Suppressor macrophage treated with lipopolysaccharide for 4 hours (primary cell): Measurements from ENCODE around the gene EDRF1.
"Not testable (repeated sequence)": the region's sequence is repeated elsewhere in the genome, so short reads cannot be mapped to it uniquely, and the experiment has no call there.

Experiments
- DNase-seq: peaks from one replicate; pipeline ENCODE4 v3.0.0-alpha.2; 2020

EDRF1 gene

GRCh38 chr10:125719173-125720001 lies at the start of gene EDRF1:
EDRF1 (plus strand) TSS chr10:125719709; CDS start chr10:125719808, 99 bp downstream.
- peak; percentile 100 for DNase-seq

GRCh38 chr10:125672884-125673283 lies 46.6 kb upstream of the EDRF1 start:
- no peak for DNase-seq

DNA sequence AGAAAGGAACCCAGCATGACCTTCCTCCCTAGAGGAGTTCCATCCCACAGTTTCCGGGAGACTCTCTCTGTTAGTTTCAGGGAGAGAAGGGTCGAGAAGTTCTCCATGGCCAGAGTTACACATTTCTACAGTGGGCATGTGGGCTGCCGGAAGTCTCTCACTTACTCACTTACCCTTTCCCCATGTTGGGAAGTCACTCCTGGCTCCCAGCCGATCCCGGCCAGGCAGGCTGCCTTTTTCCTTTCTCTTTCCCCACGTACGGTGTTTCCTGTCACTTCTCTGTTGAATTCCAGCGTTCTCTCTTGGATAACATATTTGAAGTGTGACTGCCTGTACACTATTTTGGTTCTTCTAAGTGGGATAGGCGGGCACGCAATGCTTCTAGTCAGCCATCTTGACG lies 40.1 kb upstream of the EDRF1 start:
- DNase-seq, result no peak

DNA sequence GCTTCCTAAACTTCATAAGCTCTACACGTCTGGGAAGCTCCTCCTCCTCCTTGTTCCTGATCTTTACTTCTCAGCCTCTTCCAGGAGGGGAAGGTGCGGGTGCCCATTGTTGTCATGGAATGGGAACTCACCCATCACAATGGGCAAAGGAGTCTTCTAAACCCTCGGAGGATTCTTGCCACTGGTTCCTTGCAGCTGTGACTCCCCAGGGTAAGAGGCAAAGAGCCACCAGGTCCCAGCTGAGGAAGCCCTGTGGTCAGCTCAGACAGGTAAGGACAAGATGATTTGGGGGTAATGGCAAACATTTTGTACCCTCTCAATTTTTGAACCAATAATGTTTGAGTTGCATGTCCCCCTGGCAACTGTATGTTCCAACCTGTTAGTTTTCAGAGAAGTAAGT lies 36.4 kb upstream of the EDRF1 start, which contains the start of gene TEX36:
Gene TEX36, minus strand, starts transcription at position 101 of the 400 bp plus-strand sequence. CDS start 174 bp downstream, outside the sequence.
- DNase-seq, result no peak

GRCh38 chr10:125683821-125684220 lies 35.7 kb upstream of the EDRF1 start:
- DNase-seq, result no peak

- DNase-seq, result no peak
Measured at GRCh38 chr10:125684581-125684980, 34.9 kb upstream of the EDRF1 start.

DNA sequence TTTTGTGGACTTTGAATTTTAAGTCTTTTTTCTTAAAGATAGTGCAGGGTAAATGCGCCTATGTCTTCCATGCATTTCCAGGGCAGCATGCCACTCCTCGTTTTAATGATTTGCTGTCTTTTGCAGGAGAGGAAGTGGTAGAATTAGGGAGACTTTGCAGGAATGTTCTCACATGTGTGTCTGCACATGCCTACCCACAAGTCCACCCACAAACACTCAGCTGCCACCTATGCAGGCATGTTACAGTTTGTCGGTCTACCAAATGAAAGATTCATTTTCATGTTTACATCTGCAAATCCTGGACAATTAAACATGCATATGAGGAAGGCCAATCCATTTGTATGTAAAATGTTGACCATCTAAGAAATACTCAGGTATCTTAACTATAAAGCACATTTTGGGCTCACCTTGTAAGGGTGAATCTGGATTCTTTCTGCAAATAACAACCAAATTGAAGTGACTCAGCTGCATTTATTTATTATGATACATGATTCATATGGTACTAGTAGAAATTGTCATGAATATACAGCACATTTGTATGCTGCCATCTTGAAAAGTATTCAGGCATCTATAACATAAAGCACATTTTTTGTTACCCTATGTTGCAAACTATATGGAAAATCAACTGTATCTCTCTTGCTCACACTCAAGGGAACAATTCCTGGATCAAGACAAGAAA lies 31.9 kb upstream of the EDRF1 start:
- no peak for DNase-seq

DNA sequence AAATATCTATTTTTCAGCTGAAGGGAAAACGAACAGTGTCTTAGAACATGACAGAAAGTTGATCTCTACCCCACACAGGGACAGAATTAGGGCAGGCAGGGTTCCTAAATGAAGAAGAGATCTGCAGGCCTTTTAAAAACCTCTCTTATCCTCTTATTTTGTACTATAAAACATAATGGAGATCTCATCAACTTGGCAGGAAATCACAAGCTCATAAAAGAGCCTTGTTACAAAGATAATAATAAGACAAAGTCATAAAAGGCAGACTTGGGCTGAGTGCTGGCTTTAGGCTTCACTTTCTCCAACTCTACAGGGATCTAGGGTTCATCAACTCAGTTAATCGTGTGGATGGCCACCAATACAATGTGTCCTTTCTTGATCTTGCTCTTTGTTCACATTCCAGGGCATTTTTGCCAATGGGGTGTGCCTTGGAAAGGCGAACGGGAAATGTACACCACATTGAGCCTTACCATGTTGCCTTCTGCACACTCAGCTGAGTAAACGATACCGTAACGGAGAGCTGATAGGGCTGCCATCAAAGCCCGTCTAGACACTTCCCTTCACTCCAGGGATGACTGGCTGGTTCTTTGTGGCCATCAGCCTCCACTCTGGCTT lies 29.4 kb upstream of the EDRF1 start:
- DNase-seq, result no peak

DNA sequence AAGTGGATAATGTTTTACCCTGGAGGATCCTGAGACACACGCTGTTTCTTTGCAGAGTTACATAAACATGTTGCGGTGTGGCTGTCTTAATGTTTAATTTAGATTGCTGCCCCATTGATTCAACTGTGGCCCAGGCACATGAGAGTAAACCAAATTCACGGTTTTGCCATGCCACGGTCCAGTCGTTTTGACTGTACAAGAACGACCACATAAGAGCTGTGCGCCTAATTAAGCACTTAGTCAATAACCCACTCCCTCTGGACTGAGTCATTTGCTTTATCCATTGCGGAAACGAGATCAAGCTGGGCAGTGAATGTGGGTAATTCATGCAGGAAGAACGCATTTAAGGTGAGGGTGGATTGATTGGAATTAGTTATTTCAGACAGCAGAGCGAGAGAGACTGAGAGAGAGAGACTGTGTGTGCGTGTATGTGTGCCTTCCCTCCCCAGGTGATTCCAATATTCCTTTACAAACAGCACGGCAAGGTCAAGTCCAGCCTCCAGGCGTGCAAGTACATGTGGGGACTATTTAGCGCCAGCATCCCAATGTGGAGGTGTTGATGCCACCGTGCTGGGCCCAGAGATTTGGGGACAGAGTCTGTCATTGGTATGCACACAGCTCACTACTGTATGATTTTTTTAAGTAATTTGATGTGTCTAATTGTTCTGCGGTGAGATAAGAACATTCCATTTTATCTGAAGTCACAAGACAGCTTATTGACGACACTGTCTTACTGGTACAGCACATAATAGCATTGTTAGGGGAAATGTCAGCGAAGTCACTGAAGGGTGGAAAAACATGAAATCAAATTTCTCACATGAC lies 28.1 kb upstream of the EDRF1 start:
- no peak for DNase-seq

- no peak for DNase-seq
Measured at GRCh38 chr10:125692196-125692595, 27.3 kb upstream of the EDRF1 start.

DNA sequence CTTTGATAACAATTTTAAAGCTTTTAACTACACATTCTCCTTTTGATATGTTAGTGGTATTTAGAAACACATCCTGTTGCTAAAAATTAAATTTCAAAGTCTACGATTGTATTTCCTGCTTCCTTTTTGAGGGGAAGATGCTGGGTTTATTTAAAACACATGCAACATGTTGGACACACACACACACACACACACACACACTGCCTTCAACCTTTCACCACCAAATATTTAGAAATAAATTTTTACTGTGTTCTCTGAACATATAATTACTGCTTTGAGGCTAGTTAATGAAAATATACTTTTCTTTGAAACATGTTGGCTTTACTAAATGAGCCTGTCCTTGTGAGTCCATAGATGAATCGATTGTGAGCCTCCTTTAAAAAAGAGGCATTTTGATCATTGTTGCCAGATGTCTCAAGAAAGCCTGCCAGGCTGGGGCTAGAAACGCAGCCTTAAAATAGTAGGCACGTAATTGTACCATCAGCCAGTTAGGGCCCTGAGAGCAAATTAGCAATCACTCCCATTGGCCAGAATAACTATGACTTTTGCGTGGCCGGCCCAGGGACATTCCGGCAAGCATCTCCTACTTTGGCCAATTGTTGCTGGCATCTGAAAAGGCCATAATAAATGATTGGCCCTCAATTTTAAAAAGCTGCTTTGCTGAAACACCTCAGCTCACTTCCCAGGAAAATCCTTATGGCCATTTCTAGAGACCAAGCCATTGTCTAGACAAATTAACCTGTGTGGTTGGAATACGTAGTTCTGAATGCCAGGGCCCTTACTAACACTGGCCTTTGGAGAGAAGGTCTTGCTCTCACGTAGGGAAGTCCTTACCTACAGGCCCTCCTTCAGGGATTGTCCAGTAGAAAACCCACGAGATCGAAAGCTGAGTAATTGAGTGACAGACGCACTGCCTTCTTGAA lies 26.6 kb upstream of the EDRF1 start:
- DNase-seq, result no peak

GRCh38 chr10:125693524-125693847 lies 26.0 kb upstream of the EDRF1 start:
- DNase-seq, result no peak

DNA sequence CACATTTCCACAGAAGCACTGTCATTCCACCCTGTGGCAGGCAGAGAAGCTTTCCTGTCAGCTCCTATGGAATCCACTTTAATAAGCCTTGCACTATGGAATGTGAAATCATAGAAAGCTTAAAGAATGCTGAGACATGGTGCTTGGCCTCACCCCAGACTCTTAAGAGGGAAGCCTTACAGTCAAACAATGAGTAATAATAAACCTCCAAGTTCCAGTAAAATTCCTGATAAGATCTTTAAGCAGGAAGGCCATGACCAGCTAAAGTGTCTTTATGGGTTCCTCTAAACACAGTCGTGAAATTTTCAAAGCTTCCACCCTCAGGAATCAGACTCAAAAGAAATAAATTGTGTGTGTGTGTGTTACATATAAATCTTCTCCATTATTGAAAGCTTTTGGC lies 24.6 kb upstream of the EDRF1 start:
- no peak for DNase-seq

DNA sequence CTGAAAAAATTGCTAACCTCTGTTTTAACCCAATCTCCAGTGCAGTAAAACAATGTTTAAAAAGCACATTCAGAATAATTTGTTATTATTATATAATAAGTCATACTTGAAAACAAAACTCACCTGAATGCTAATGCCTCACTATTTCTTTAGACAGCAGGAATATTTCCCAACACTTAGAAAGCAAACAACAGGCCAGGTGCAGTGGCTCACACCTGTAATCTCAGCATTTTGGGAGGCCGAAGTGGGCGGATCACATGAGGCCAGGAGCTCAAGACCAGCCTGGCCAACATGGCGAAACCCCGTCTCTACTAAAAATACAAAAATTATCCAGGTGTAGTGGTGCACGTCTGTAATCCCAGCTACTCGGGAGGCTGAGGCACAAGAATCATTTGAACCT lies 22.6 kb upstream of the EDRF1 start:
- not testable (repeated sequence) for DNase-seq

DNA sequence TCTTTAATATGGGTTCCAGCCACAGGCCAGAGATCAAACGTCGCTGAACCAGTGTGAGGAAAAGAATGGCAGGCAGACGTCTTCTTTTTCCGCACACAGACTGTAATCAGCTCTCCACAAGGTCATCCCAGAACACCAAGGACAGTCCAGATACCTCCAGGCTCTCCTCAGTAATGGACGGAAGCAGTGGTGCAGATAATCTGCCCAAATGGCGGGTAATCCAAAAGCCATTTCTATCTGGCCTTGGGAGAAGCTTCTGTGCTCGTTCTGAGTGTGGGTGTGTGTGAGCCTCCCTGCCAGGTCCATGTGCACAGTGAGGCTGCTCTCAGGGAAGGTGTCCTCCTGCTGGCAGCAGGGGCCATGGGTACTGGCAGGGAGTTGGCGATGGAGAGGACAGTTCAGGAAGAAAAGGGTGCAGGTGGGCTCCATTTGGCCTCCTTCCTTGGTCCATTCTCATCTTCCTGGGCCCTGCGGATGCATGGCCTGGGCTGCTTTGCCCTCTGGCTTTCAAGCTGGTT lies 21.0 kb upstream of the EDRF1 start:
- DNase-seq, result no peak

DNA sequence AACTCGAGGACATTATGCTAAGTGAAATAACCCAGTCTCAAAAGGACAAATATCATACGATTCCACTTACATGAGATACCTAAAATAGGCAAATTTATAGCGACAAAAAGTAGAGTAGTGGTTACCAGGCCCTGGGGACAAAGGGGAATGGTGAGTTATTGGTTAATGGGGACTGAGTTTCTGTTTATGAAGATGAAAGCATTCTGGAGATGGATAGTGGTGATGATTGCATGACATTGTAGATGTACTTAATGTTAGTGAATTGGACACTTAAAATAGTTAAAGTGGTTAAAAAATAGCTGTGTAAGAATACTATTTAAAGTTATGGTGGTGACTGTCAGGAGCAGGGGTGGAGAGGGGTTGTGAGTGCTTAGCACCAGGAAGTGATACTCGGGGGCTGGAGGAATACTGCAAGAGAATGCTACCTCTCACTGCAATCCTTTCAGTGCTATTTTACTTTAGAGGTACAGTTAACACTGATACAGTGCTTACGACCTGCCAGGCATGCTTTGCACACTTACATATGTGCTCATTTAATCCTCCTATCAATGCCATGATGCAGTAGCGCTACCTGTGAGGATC lies 19.9 kb upstream of the EDRF1 start:
- DNase-seq, result no peak

DNA sequence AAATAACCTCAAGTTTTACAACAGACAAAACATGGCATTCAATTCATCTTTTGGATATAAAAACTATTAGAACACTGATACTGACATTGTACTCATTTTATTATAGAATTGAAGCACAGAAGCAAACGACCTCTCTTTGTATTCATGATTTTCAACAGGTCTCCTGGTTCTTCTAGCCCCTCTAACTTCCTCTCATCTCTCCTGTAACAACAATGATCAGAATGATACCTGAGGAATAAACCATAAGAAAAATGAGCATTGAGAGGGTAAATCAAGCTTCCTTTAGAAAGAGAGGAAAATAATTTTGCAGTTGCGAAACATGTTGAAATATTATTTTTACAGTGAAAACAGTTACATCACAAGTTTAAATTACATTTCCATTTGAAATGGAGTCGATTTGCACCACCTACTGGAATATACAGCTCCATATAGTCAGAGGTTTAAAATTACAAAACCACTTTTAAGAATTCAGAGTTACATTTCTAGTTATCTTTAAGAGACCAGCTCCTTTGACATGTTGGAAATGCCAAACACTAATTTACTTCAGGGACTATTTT lies 19.1 kb upstream of the EDRF1 start:
- DNase-seq, result no peak

DNA sequence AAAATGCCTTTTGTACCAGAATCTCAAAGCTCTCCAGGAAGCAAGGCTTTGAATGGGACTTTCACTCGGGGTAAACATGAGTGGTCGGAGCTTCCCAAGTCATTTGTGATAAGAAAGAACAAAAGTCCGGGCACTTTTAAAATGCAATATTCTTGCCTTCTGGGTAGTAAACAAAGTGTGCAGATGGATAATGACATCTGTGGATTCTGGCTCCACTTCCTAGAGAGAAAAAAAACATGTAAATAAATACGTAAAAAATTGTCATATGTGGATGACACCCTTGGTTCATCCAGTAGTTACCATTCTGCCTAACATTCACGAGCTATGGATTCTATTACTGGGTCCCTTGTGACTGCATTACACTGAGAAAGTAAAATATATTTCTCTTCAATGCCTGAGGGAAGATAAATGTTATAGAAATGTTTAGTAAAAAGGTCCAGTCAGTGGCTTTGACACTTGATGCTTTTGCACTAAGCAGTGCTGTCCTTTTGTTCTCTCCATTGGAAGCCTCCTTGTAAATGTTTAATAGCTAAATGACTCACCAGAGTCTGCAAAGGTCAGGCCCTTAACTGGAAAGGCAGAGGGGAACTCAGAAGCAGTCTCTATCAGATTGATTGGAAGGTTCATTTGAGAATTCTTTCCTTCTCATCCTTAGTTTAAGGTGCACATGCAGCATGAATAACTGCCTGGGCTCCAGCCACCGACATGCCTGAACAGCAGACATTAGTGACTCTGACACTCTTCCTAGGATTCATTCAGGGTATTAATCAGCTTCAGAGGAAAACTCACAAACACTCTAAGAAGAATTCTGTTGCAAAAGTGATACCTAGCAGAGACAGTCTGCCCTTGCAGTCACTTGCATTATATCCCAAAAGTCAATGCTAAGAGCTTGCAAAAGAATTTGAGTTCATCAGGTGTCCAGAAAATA lies 11.7 kb upstream of the EDRF1 start:
- no peak for DNase-seq

- no peak for DNase-seq
Measured at GRCh38 chr10:125708971-125709503, 10.5 kb upstream of the EDRF1 start.
